ENCODE data around the gene LINGO3.

The LINGO3 gene

GRCh38 chr19:2326699-2327360, 18.9 kb upstream of the LINGO3 start:
- DNase-seq (ENCODE audit: low read depth) = no peak

GRCh38 chr19:2325281-2326046, 17.5 kb upstream of the LINGO3 start:
- no peak for DNase-seq (ENCODE audit: low read depth)

GRCh38 chr19:2324220-2324948, 16.4 kb upstream of the LINGO3 start:
- DNase-seq (ENCODE audit: low read depth) = no peak

GRCh38 chr19:2323707-2324106, 15.8 kb upstream of the LINGO3 start:
- no peak for DNase-seq (ENCODE audit: low read depth)

- DNase-seq (ENCODE audit: low read depth) = no peak
Measured at GRCh38 chr19:2321565-2322283, 13.8 kb upstream of the LINGO3 start.

- DNase-seq (ENCODE audit: low read depth) = no peak
Measured at GRCh38 chr19:2320939-2321338, 13.0 kb upstream of the LINGO3 start.

GRCh38 chr19:2320049-2320448, 12.1 kb upstream of the LINGO3 start:
- no peak for DNase-seq (ENCODE audit: low read depth)

- no peak for DNase-seq (ENCODE audit: low read depth)
Measured at GRCh38 chr19:2319551-2319950, 11.6 kb upstream of the LINGO3 start.

- DNase-seq (ENCODE audit: low read depth) = no peak
Measured at GRCh38 chr19:2318923-2319322, 11.0 kb upstream of the LINGO3 start.

GRCh38 chr19:2317756-2318155, 9.8 kb upstream of the LINGO3 start:
- no peak for DNase-seq (ENCODE audit: low read depth)

- no peak for DNase-seq (ENCODE audit: low read depth)
Measured at GRCh38 chr19:2317300-2317699, 9.3 kb upstream of the LINGO3 start.

- DNase-seq (ENCODE audit: low read depth) = no peak
Measured at GRCh38 chr19:2315818-2316353, 7.9 kb upstream of the LINGO3 start.

- no peak for DNase-seq (ENCODE audit: low read depth)
Measured at GRCh38 chr19:2315121-2315817, 7.3 kb upstream of the LINGO3 start.

- no peak for DNase-seq (ENCODE audit: low read depth)
Measured at GRCh38 chr19:2312820-2313501, 5.0 kb upstream of the LINGO3 start.

GRCh38 chr19:2311093-2311492, 3.1 kb upstream of the LINGO3 start:
- DNase-seq (ENCODE audit: low read depth) = no peak

- DNase-seq (ENCODE audit: low read depth) = no peak
Measured at GRCh38 chr19:2309734-2310362, 1.9 kb upstream of the LINGO3 start.

- no peak for DNase-seq (ENCODE audit: low read depth)
Measured at GRCh38 chr19:2307518-2308012, 389 bp downstream of the LINGO3 start.

GRCh38 chr19:2306971-2307370, 983 bp downstream of the LINGO3 start:
- no peak for DNase-seq (ENCODE audit: low read depth)

- no peak for DNase-seq (ENCODE audit: low read depth)
Measured at GRCh38 chr19:2306281-2306806, 1.6 kb downstream of the LINGO3 start.
